Renal cortex interstitium (tissue), 11 donors: ENCODE data around the gene GNA14. TPM values are rescaled to one million over a fixed set of nuclear protein-coding genes. Genes with fewer than 3 reads are reported as not detected.
"Not testable (repeated sequence)": the region's sequence is repeated elsewhere in the genome, so short reads cannot be mapped to it uniquely, and the experiment has no call there.

Experiments
- DNase-seq, 11 donors: peaks; one replicate each; pipeline ENCODE4 v3.0.0-alpha.2; 2013; ENCODE audit warnings: low read depth in 9 of 11, low spot score in 4 of 11; ENCODE audit errors: extremely low read depth in 1 of 11
- polyA plus RNA-seq, 3 donors: library from polyadenylated mRNA; unstranded; fragments of 120-200 nt; gene quantifications; one replicate each; pipeline ENCODE4 v1.2.1, GENCODE V29; 2013; ENCODE audit not compliant: insufficient read length in 3 of 3

Gene GNA14
- polyA plus RNA-seq, 3 donors: 12.9 to 18.1 (median 13.7) TPM

DNA sequence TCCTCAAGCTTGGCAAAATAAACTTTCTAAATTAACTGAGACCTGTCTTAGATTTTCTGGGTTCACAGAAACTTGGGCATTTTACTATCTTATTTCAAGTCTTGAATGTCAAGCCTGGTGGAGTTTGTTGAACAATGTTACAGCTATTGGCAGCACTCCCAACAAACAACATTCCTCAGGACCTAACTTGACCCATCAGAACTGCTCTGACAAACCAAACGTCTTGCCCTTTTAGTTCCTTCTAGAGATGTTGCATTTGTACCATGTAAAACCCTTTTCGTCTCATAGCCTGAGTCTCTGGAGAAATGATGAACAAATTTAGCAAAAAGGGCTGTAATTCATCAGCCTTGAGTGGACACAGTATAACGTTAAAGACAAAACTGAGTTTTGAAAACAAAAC is 51.1 kb downstream of the GNA14 start:
- no peak for DNase-seq

DNA sequence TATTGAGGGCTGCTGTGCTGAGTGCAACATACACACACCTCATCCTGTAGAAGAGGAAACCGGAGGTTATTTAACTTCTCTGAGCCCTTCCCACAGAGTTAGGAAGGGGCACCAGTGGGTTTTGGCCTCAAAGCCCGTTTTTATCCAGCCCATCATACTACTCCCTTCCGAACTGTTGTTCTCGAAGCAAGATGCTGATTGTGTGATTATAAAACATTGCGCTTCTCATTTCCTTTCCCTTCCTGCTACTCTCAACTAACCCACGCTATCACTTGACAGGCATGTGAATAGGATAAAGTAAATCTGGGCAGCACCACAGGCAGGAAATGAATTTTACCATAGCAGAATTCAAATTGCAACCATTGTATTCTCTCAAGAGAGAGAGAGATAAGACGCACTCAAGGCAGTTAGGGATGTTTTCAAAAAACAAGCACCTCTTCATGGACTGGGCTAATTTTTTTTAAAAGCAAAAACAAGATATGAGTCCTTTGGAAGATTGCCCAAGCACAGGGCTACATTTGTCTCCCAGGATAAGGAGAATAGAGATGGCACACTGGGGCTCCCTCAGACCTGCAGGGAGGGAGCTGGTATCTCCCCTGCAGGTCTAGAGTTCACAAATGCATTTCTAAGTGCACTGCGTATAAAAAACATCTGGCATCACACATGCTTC is 52.6 kb downstream of the GNA14 start:
- no peak for DNase-seq

DNA sequence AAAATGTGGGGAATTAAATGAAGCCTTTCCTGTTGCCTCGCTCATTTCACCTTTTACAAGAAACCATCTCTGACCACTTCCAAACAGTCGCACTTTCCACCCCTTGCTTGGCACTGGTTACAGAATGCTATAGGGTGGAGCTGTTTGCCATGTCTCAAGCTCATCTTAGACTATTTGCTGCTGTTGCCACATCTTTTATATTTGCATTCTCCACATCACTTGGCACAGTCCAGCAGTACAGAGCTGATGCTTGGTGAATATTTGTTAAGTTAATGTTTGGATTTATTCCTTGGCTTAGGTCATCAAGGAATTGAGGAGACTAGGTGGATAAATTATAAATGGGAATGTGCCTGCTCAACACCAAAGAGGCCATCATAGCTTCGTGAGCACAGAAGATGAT is 53.2 kb downstream of the GNA14 start:
- DNase-seq: no peak

DNA sequence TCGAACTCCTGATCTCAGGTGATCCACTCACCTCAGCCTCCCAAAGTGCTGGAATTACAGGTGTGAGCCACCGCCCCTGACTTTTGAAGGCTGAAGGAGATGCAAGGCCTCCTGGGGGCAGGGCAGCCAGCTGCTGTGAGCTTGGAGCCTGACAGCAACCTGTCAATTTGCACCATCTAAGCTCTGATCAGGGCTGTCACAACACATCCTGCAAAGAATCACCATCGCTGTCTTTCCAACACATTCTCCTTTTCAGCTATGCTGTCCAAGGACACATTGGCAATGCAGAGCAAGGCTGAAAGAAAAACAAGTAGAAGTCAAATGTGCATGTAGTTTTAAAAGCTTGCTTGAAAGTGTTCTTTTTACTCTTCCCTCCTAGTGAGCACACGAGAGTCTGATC is 54.6 kb downstream of the GNA14 start:
- DNase-seq: no peak

DNA sequence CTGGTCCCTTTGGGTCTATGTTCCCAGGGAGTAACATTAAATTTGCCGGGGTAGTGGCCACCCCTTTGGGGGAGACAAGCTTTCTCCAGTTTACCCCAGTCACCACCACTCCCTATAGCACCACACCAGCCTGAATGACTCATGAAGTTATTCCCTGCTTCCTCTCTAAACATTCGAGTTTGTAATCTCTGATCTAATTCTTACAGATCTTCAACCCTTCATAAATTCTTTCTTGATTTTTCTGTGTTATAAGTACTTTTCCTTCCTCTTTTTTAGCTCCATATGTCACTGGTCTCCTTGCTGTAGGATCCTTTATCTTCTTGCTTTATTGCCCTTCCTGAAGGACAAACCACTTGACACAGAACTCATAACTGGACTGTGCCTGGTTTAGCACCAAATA is 55.6 kb downstream of the GNA14 start:
- DNase-seq: no peak

DNA sequence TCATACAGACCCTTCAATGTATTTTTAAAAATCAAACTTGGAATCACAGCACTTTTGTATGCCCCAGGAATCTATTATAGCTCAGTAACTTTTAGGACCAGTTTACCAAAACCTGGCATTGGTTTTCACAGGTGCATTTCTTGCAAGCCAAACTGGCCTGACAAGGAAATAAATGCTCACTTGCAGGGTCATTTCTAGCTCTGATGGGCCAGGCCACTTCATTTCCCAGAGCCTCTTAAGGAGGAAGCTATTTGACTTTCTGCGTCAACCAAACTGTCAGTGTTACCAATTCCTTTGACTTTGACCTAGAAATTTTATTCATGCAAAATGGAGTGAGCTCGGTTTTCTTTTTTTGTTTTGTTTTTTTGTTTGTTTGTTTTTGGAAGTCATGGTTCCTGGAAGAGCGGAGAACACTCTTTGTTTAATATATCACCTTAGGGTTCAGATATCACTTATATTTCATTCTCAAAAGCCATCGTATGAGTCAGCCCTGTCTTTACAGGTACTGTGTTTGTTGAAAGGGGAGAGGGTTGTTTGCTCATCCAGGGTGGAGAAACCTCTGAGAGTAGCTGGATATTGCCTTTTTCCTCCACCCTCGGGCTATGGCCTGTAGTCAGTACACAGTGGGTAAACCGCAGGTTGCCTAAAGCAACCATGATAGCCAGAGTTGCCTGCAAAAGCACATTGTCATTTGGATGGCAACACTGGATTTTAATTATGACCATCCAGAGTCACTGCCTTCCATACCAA is 58.9 kb downstream of the GNA14 start:
- no peak for DNase-seq

DNA sequence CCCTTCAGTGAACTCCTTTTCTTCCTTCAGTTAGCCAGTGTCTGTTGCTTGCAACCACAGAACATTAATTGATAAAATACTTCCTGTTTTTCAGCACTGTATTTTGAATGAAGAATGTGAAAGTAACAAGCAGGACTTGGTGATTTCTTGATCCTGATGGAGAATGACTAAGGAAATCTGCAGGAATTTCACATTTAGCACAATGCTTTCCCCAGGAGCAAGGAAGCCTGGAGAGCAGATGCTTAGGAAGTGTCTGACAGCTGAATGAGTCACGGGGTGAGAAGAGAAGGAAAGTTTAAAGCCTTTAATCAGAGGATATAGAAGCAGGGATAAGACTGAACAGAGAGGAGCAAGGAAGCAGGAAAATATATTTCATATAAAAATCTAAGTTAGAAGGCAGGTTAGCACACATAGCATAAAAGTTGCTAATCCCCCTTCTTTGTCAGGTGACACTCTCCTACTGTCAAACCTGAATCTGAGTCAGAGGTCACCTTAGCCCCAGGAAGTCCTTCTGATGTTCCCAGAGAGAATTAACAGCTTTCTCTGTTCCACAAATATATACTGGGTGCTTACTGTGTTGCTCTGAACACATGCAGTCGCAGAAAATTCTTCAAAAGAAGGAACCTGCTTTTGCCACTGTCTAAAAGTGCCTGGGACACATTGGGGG is 59.7 kb downstream of the GNA14 start:
- DNase-seq: peak in 1 of 11 donors; percentile 10

DNA sequence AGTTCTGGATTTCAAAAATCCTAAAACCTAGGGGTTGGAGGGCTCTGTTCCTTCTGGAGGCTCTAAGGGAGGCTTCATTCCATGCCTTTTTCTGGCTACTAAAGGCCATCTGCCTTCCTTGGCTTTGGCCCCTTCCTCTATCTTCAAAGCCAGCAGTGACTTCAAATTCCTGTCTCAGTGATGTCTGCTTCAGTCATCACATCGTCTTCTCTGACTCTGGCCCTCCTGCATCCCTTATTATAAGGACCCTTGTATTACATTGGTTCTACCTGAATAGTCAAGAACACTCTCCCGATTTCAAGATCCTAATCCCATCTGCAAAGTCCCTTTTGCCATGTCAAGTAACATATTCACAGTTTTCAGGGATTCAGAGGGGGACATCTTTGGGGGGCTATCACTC is 60.3 kb downstream of the GNA14 start:
- DNase-seq: no peak

DNA sequence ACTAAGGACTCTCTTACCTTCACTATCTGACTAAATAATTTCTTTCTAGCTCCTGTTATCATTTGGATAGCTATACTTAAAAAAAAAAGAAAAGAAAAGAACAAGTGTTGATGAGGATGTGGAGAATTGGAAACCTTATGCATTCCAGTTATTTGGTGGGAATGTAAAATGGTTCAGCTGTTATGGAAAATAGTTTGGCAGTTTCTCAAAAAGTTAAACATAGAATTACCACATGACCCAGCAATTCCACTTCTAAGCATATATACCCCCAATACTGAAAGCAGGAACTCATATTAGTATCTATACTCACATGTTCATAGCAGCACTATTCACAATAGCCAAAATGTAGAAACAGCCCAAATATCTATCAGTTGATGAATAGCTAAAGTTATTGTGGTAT is 61.1 kb downstream of the GNA14 start:
- no peak for DNase-seq

DNA sequence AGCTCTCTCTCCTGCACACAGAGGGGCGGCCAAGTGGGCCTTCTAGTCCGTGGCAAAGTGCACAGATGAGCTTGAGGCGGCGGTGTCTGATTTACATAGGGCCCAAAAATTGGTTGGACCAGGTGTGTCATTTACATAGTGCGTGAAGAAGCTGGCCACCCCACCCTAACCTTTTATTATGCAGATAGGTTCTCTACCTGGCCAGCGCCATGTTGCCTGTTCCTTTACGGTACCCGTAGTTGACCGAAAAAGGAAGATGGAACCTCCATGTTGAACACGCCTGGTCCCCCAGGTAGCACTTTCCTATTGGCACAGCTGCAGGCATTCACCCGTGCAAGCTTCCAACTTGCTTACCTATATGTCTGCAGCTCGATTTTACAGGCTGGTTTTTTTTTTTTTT is 61.5 kb downstream of the GNA14 start:
- no peak for DNase-seq

DNA sequence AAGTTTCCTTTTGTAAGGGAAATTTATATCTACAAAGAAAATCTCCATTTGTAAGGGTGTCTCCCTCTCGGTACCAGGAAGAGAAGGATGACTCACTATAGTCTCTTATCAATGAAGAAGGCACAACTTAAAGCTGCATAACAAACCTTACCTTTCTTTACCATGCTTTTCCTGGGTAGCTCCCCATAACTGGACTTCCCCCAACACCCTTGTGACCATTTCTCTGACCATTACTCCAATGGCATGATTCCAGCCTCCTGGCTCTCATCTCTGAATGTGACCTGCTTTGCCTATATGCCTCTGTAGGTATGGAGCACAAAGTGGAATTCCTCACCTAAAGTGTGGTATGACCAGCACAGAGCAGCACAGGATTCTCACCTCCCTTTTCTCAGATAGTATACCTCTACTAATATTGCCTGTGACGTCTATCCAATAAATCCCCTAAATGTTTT is 62.8 kb downstream of the GNA14 start:
- DNase-seq: no peak

DNA sequence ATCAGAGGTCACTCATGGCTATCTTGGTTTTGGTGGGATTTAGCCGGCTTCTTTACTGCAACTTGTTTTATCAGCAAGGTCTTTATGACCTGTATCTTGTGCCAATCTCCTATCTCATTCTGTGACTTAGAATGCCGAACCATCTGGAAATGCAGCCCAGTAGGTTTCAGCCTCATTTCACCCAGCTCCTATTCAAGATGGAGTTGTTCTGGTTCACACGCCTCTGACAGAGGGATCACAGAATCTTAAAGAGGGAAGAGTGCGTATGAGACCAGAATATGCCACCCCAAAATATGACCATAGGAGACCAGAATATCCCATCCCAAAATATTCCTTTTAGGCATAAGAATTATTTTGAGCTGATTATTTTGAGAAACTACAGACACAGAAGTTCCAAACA is 63.2 kb downstream of the GNA14 start:
- not testable (repeated sequence) for DNase-seq

DNA sequence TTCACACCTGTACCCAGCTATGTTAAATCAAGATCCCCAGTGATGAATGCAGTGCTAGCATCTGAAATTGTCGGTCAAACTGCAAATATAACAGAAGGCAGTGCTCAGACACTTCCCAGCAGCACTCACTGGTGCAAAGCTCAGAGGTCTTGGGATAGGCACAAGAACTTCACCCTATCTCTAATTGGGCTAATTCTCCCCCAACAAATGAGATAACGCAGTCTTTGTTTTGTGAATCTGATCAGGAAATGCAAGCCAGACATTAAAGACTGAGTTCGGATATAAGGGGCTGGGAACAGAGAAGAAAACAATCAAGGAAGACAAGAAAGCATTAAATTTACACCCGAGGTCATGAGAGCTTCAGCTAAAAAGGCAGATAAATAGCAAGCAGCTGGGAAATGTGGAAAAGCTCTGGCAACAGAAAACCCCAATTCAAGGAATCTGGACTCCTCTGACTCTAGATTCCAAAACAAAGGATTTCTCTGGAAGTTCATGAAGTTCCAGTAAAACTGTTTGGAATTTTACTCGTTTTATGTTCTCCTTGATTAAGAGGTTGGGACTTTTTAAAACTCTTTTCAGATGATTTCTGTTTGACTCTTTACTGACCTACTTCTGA is 65.1 kb downstream of the GNA14 start:
- peak in 7 of 11 donors; percentile 38 to 59 (median 52) for DNase-seq

DNA sequence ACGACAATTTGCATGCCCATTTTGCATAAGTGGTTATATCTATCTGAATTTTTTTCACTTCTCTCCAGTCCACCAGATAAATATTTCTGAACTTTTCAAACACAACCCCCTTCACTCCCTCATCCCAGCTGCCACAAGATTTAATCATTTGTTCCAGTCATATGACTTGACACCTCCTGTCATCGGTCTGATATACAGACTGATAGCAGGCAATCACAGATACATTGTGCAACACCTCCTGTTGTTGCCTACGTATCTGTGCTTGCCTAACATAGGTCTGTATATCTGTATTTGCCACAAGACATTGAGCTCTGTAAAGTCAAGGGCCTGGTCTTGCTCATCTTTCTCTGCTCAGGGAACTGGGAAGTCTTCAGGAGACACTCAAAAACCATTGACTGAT is 65.6 kb downstream of the GNA14 start:
- DNase-seq: no peak

DNA sequence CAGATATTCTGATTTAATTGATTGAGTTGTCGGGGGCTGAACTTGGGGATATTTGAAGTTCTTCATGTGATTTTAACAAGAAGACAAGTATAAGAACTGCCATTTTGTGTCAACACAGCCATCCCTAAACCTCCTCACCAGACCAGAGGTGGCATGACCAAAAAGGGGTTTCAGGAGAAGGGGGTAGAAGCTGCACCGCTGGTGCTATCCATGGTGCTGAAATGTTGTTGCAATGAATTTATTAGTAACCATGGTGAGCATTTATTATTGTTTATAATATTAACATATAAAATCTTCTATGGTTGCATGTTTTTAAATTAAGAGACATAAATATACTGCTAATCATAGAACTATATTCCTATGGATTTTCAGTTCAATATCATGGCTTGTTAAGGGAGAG is 72.3 kb downstream of the GNA14 start:
- peak in 3 of 11 donors; percentile 29 to 47 (median 35) for DNase-seq

DNA sequence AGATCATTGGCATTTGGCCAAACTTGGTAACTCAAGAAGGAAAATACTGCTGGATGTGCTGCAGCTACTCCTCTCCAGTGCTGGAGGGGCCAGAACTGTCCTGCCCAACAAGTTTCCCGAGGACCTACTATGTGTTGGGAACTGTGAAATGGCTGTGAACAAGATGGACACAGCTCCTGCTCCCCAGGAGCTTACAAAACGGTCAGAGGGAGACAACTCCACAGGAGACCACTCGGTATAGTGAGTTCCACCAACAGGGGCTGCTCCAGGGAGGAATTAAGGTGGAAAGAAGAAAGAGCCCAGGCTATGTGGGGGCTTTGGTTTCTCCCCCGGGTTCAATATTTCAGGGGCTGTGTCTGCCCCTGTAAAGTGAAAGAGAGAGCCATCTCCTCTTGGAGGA is 78.8 kb downstream of the GNA14 start:
- DNase-seq: no peak

DNA sequence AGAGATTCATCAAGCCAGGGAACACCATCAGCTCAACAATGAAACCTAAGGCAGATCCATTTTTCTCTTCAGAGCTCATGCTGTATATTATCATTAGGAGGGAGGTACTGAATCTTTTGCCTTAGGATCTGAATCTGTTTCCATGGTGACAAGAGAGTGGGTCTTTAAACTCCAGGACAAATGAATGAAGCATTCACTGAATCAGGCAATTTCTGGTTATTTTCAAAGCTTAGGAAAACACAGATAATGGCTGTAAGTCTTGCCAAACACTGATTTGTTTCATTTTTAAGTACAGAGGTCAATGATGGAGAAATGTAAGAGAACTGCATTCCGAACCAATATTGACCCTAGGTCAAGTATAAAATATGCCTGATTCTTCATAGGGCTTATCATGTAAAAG is 84.9 kb downstream of the GNA14 start:
- DNase-seq: no peak

DNA sequence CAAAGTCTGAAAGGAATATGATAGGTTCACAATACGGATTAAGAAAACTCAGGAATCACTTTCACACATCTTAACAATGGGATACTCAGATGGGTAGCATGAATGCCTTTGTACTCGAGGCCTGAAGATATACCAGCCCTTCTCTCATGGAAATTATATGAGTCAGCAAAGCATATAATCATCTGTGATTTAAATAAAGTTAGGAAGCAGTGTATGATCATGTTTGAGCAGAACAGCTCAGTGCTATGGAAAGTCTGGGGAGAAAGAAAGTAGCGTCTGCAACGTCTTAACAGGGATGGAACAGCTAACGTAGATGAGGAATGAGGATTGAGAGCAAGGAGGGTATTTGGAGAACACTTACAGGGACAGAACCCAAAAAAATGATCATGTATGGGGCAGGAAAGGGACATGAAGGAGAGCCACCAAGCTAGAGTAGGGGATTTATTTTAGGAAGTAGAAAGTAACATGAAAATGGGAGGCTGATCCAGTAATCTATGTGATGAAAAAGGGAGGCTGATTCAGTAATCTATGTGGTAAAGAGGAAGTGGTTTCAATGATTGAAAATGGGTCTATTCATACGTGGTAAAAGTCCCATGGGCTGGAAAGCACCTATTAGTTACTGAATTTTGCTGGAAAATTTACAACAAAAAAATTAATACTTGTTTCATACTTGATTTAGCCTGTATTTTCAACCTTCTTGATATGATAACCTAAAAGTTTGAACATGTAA is 85.9 kb downstream of the GNA14 start:
- DNase-seq: no peak

DNA sequence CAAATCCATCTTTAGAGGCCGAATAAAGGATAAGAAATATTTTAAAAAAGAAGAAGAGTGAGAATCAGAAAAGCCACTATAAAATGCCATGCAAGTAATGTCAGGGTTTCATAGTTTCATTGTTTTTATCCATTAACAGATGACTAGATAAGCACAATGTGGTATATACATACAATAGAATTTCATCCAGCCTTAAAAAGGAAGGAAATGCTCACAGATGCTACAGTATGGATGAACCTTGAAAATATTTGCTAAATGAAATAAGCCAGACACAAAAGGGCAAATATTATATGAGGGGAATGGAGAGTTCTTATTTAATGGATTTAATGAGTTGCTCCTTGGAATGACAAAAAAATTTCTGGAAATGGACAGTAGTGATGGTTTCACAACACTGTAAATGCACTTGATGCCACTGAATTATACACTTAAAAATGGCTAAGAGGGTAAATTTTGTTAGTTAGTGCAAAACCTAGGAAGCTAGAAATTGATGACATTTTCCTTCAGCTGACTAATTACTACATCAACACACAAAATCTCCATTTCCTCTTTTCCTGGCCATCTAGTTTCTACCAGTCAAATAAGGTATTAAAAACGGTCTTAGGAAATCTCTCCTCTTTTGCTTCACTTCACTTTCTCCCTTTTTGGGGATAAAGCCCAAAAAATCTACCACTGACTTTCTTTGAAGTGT is 86.6 kb downstream of the GNA14 start:
- no peak for DNase-seq
